ENCODE measurements around the gene GSTK1. TPM values are rescaled to one million over a fixed set of nuclear protein-coding genes. Genes with fewer than 3 reads are reported as not detected.

GSTK1 gene
- total RNA-seq, 2 experiments from 2014 or later, result 254 to 255 TPM

GRCh38 chr7:143318661-143319060 is 55.4 kb downstream of the GSTK1 start:
- Mint-ChIP-seq H3K9me3 (ENCODE audit: insufficient read depth) (no peaks in the 10 kb centered on the region), H3K4me3 (no peak overlapping the region), H3K4me1 (ENCODE audit: low read depth) (peaks cover 3% of the 10 kb centered on the region), H3K27ac (no peak overlapping the region), H3K36me3 (ENCODE audit: low read depth) (peaks cover 3% of the 10 kb centered on the region), H3K27me3 (ENCODE audit: low read depth) (peaks cover 5% of the 10 kb centered on the region)
- ChIA-PET CTCF (interaction anchor here (1.2 kb wide), 1 partner anchor 78 kb away, joined by 3 read pairs; no protein-coding TSS in a partner anchor), POLR2A (interaction anchor here (0.7 kb wide), 1 partner anchor 27 kb away, joined by 3 read pairs; no protein-coding TSS in a partner anchor)
- no peak for DNase-seq
- ATAC-seq, result no peak

Other genes with a start within 250 kb of the GSTK1 start
- gene OR9A2, start 236.3 kb upstream of the GSTK1 start, total RNA-seq, result not detected
- gene OR6V1, start 211.1 kb upstream of the GSTK1 start, total RNA-seq, result not detected
- not detected for gene PIP, start 131.4 kb upstream of the GSTK1 start, total RNA-seq
- not detected for gene TAS2R39, start 80.0 kb upstream of the GSTK1 start, total RNA-seq
- gene TAS2R40, start 41.4 kb upstream of the GSTK1 start, total RNA-seq, result not detected
- gene TMEM139, start 21.5 kb downstream of the GSTK1 start, total RNA-seq, result under 1 TPM; 0.29 to 0.65 TPM
- gene CASP2, start 24.9 kb downstream of the GSTK1 start, total RNA-seq, result 100 to 1,000 TPM; 111 to 115 TPM
- under 1 TPM in 1 of 2 experiments, not detected in 1; 0.13 TPM for gene CLCN1, start 52.7 kb downstream of the GSTK1 start, total RNA-seq
- gene FAM131B, start 99.3 kb downstream of the GSTK1 start, total RNA-seq, result 1 to 10 TPM; 2.2 to 2.4 TPM
- 100 to 1,000 TPM; 179 to 192 TPM for gene ZYX, start 117.9 kb downstream of the GSTK1 start, total RNA-seq
- gene EPHA1, start 145.4 kb downstream of the GSTK1 start, total RNA-seq, result 10 to 100 TPM; 12.4 to 15.7 TPM
- gene TAS2R60, start 180.0 kb downstream of the GSTK1 start, total RNA-seq, result under 1 TPM; 0.26 to 0.29 TPM
- not detected for gene TAS2R41, start 214.4 kb downstream of the GSTK1 start, total RNA-seq

All from activated CD8-positive, alpha-beta T cell treated with anti-CD3 and anti-CD28 coated beads, Interleukin-2, amount 10 ng/mL, durations not matched to agents 7 days and 5 days (primary cell).